Adrenal gland (tissue), 12 donors: ENCODE data around the gene HABP4. TPM values are rescaled to one million over a fixed set of nuclear protein-coding genes. Genes with fewer than 3 reads are reported as not detected.
A peak's percentile ranks its signal among the peaks of the same experiment; 100 is the strongest.

Source experiments
- DNase-seq, 7 donors: peaks; one replicate each; pipeline ENCODE4 v3.0.0-alpha.2; 2019 to 2020
- H3K27ac ChIP-seq, 5 donors: fragments of 200-600 bp; sonication (generic) in 4 of 5; 1 replicate in 3 of 5; 2 replicates in 2 of 5; pipeline versions ENCODE4 v1.5.1 to v1.8.0; 2016 to 2020; ENCODE audit warnings: mild to moderate bottlenecking in 1 of 5
- H3K27me3 ChIP-seq: fragments of 200-600 bp; 2 replicates; pipeline ENCODE4 v1.8.0; 2021
- H3K36me3 ChIP-seq, 2 donors: fragments of 200-600 bp; replicated peaks in 1 of 2; 1 replicate in 1 of 2; 2 replicates in 1 of 2; pipeline versions ENCODE4 v1.5.1 to v1.8.0; 2018 to 2022
- H3K4me1 ChIP-seq, 2 donors: fragments of 200-600 bp; replicated peaks in 1 of 2; 1 replicate in 1 of 2; 2 replicates in 1 of 2; pipeline versions ENCODE4 v1.5.1 to v1.8.0; 2018 to 2021
- H3K4me3 ChIP-seq, 4 donors: fragments of 200-600 bp; sonication (generic) in 3 of 4; one replicate each; pipeline ENCODE4 v1.5.1; 2016 to 2018
- H3K9me3 ChIP-seq, 3 donors: fragments of 200-600 bp; sonication (generic) in 1 of 3; replicated peaks in 1 of 3; 1 replicate in 2 of 3; 2 replicates in 1 of 3; pipeline versions ENCODE4 v1.5.1 to v1.8.0; 2016 to 2021
- CTCF ChIP-seq, 6 experiments: fragments of 450-650 bp in 4 of 6; fragments of 200-600 bp in 2 of 6; sonication (generic) in 1 of 6; IDR thresholded peaks; 1 replicate in 5 of 6; 2 replicates in 1 of 6; pipeline versions ENCODE4 v1.5.1 to v1.8.0; 2016 to 2021; ENCODE audit warnings: antibody characterized with exemption in 6 of 6, mild to moderate bottlenecking in 2 of 6, moderate library complexity in 1 of 6
- POLR2A ChIP-seq, 2 donors: fragments of 450-650 bp; IDR thresholded peaks; one replicate each; pipeline ENCODE4 v1.6.1; 2017; ENCODE audit warnings: antibody characterized with exemption in 2 of 2, mild to moderate bottlenecking in 2 of 2, moderate library complexity in 1 of 2
- WGBS, 4 donors: extraction: QIAGEN DNeasy Blood & Tissue Kit in 2 of 4; methylation state at CpG; one replicate each; pipeline versions ENCODE4 v1.1.5 to v1.1.7; 2013 to 2017; 5-methylcytosine and 5-hydroxymethylcytosine counted together
- intact Hi-C, 2 donors: fragments of 100-400 bp; cut with DNase I; formaldehyde crosslinking; loops; one replicate each; pipeline versions ENCODE4 v1.14.1 to v1.15.0; 2022 to 2023
- polyA plus RNA-seq, 3 donors: library from polyadenylated mRNA; stranded (reverse); fragments of 200-250 nt in 2 of 3; fragments of 350-450 nt in 1 of 3; fragmentation: Illumina TruSeq in 1 of 3; extraction: RNeasy Lipid Tissue Mini Kit (QIAGEN cat#74804) in 1 of 3; gene quantifications; one replicate each; pipeline ENCODE4 v1.2.3, GENCODE V29; 2013 to 2014
- total RNA-seq, 9 donors: library from RNA; depleted of rRNA in 4 of 9; stranded (reverse); fragments of >200 nt in 4 of 9; fragments of 120-200 nt in 1 of 9; fragmentation: NEBNext Ultra II Directional in 1 of 9; extraction: Animal tissue kit (Norgen Biotek cat#: 25700) in 1 of 9; gene quantifications; one replicate each; pipeline versions ENCODE4 v1.1.0 to v1.2.4, GENCODE V29; 2013 to 2023
- donor health status: healthy with polysubstance abuse.
- donor health status: Bipolar disorder and iron deficiency.
- donor health status: DM: yes; HTN: yes; CAD: no.
- donor health status: DM: no; HTN: no; CAD: no.
- donor health status: DM: no; HTN: no; CAD: no.
- donor health status: DM: yes; HTN: yes; CAD: no.

Gene HABP4
- total and polyA plus RNA-seq, 12 donors, result 4.8 to 22.4 (median 10.0) TPM

GRCh38 chr9:96442491-96442890 is 7.5 kb upstream of the HABP4 start:
- 63 to 91% (median 85%) methylated on average over 3 of the region's 3 CpGs for WGBS, 4 donors
- no peak for TF ChIP-seq CTCF (IDR thresholded peaks at IDR 0.05)
- no peak for TF ChIP-seq POLR2A (IDR thresholded peaks at IDR 0.05)
- Histone ChIP-seq H3K9me3 (no peaks in the 10 kb centered on the region), H3K36me3 (no peaks in the 10 kb centered on the region), H3K4me1 (no peaks in the 10 kb centered on the region), H3K27me3 (no peaks in the 10 kb centered on the region), H3K4me3 (no peak overlapping the region), H3K27ac (no peak overlapping the region)
- no peak for DNase-seq
- intact Hi-C loops, result no loop called here

GRCh38 chr9:96447406-96447805 is 2.6 kb upstream of the HABP4 start:
- Histone ChIP-seq H3K27me3 (no peaks in the 10 kb centered on the region), H3K4me1 (peaks cover 4 to 10% of the 10 kb centered on the region in 2 donors), H3K27ac (no peak overlapping the region), H3K9me3 (no peaks in the 10 kb centered on the region), H3K36me3 (no peaks in the 10 kb centered on the region), H3K4me3 (no peak overlapping the region)
- 74 to 77% (median 76%) methylated on average over 3 of the region's 3 CpGs for WGBS, 4 donors
- intact Hi-C loops, result no loop called here
- DNase-seq, result no peak
- TF ChIP-seq CTCF (IDR thresholded peaks at IDR 0.05), result no peak
- no peak for TF ChIP-seq POLR2A (IDR thresholded peaks at IDR 0.05)

GRCh38 chr9:96448546-96449170 is 1.3 kb upstream of the HABP4 start:
- Histone ChIP-seq H3K4me1 (peaks cover 4 to 10% of the 10 kb centered on the region in 2 donors), H3K27me3 (no peaks in the 10 kb centered on the region), H3K9me3 (no peaks in the 10 kb centered on the region), H3K27ac (no peak overlapping the region), H3K36me3 (no peaks in the 10 kb centered on the region), H3K4me3 (no peak overlapping the region)
- TF ChIP-seq CTCF (IDR thresholded peaks at IDR 0.05) (no peak), POLR2A (IDR thresholded peaks at IDR 0.05) (no peak)
- intact Hi-C loops, result no loop called here
- DNase-seq, result no peak
- 82 to 90% (median 88%) methylated on average over 11 of the region's 11 CpGs for WGBS, 4 donors

- Histone ChIP-seq H3K4me1 (peaks cover 4 to 10% of the 10 kb centered on the region in 2 donors), H3K9me3 (no peaks in the 10 kb centered on the region), H3K36me3 (no peaks in the 10 kb centered on the region), H3K27ac (peak overlapping the region in 2 of 5 donors; percentile 50 to 78), H3K27me3 (no peaks in the 10 kb centered on the region), H3K4me3 (peak overlapping the region in 1 of 4 donors; percentile 75)
- TF ChIP-seq CTCF (IDR thresholded peaks at IDR 0.05) (no peak), POLR2A (IDR thresholded peaks at IDR 0.05) (no peak)
- 0 to 2% (median 1%) methylated on average over 4 to 7 of the region's 7 CpGs for WGBS, 4 donors
- DNase-seq, result no peak
- intact Hi-C loops, result no loop called here
Observed at GRCh38 chr9:96449523-96449844, 485 bp upstream of the HABP4 start.
